ENCODE results near the gene XYLT1.

XYLT1 gene

GRCh38 chr16:17423221-17423620 is 47.5 kb downstream of the XYLT1 start:
- DNase-seq (ENCODE audit: low read depth) = no peak
- TF ChIP-seq CTCF (IDR thresholded peaks at IDR 0.05; ENCODE audit: control insufficient read depth, insufficient read depth, low read depth, low read length, missing control alignments) = no peak
- H3K4me3 ChIP-seq (ENCODE audit: control insufficient read depth, low read depth, low read length) = no peak overlapping the region

- TF ChIP-seq CTCF (IDR thresholded peaks at IDR 0.05; ENCODE audit: control insufficient read depth, insufficient read depth, low read depth, low read length, missing control alignments) = no peak
- H3K4me3 ChIP-seq (ENCODE audit: control insufficient read depth, low read depth, low read length) = no peak overlapping the region
- DNase-seq (ENCODE audit: low read depth) = no peak
Measured at GRCh38 chr16:17420816-17421215, 49.9 kb downstream of the XYLT1 start.

- TF ChIP-seq CTCF (IDR thresholded peaks at IDR 0.05; ENCODE audit: control insufficient read depth, insufficient read depth, low read depth, low read length, missing control alignments) = no peak
- H3K4me3 ChIP-seq (ENCODE audit: control insufficient read depth, low read depth, low read length) = no peak overlapping the region
- DNase-seq (ENCODE audit: low read depth) = no peak
Measured at GRCh38 chr16:17419266-17419665, 51.5 kb downstream of the XYLT1 start.

- no peak overlapping the region for H3K4me3 ChIP-seq (ENCODE audit: control insufficient read depth, low read depth, low read length)
- no peak for DNase-seq (ENCODE audit: low read depth)
- no peak for TF ChIP-seq CTCF (IDR thresholded peaks at IDR 0.05; ENCODE audit: control insufficient read depth, insufficient read depth, low read depth, low read length, missing control alignments)
Measured at GRCh38 chr16:17417740-17418139, 53.0 kb downstream of the XYLT1 start.

- no peak overlapping the region for H3K4me3 ChIP-seq (ENCODE audit: control insufficient read depth, low read depth, low read length)
- TF ChIP-seq CTCF (IDR thresholded peaks at IDR 0.05; ENCODE audit: control insufficient read depth, insufficient read depth, low read depth, low read length, missing control alignments) = peak; percentile 29
- no peak for DNase-seq (ENCODE audit: low read depth)
Measured at GRCh38 chr16:17416461-17417311, 54.1 kb downstream of the XYLT1 start.

GRCh38 chr16:17414916-17415315 is 55.8 kb downstream of the XYLT1 start:
- no peak for DNase-seq (ENCODE audit: low read depth)
- no peak overlapping the region for H3K4me3 ChIP-seq (ENCODE audit: control insufficient read depth, low read depth, low read length)
- TF ChIP-seq CTCF (IDR thresholded peaks at IDR 0.05; ENCODE audit: control insufficient read depth, insufficient read depth, low read depth, low read length, missing control alignments) = no peak
